ENCODE data around the gene LRRC3.

LRRC3 gene

GRCh38 chr21:44440241-44441040 lies 14.9 kb upstream of the LRRC3 start:
- DNase-seq = no peak

- DNase-seq = no peak
These were observed 14.3 kb upstream of the LRRC3 start for GRCh38 chr21:44441041-44441400.

- no peak for DNase-seq
These were observed 13.6 kb upstream of the LRRC3 start for GRCh38 chr21:44441581-44442265.

GRCh38 chr21:44442266-44443125 lies 12.8 kb upstream of the LRRC3 start:
- DNase-seq = no peak

- no peak for DNase-seq
These were observed 11.9 kb upstream of the LRRC3 start for GRCh38 chr21:44443291-44443890.

GRCh38 chr21:44443891-44444285 lies 11.4 kb upstream of the LRRC3 start:
- DNase-seq = no peak

GRCh38 chr21:44444286-44444931 lies 10.9 kb upstream of the LRRC3 start:
- no peak for DNase-seq

- no peak for DNase-seq
These were observed 10.0 kb upstream of the LRRC3 start for GRCh38 chr21:44445145-44445812.

- no peak for DNase-seq
These were observed 6.6 kb upstream of the LRRC3 start for GRCh38 chr21:44448651-44449131.

- DNase-seq = no peak
These were observed 5.6 kb upstream of the LRRC3 start for GRCh38 chr21:44449473-44450363.

- DNase-seq = no peak
These were observed 4.9 kb upstream of the LRRC3 start for GRCh38 chr21:44450402-44450801.

GRCh38 chr21:44450999-44451398 lies 4.3 kb upstream of the LRRC3 start:
- no peak for DNase-seq

GRCh38 chr21:44453120-44453519 lies 2.2 kb upstream of the LRRC3 start:
- DNase-seq = no peak

GRCh38 chr21:44454058-44454457 lies 1.3 kb upstream of the LRRC3 start:
- no peak for DNase-seq

GRCh38 chr21:44455524-44456213 lies 359 bp downstream of the LRRC3 start:
- peak; percentile 13 for DNase-seq

- no peak for DNase-seq
These were observed 1.1 kb downstream of the LRRC3 start for GRCh38 chr21:44456214-44456914.

GRCh38 chr21:44456915-44457736 lies 1.8 kb downstream of the LRRC3 start:
- DNase-seq = no peak

GRCh38 chr21:44458971-44459711 lies 3.8 kb downstream of the LRRC3 start:
- no peak for DNase-seq

All from NCI-H1092 (cell line).